ENCODE data around the gene GSG1L. TPM values are rescaled to one million over a fixed set of nuclear protein-coding genes. Genes with fewer than 3 reads are reported as not detected.

Gene GSG1L
- total RNA-seq, 3 donors from 2014 or later, result not detected

DNA sequence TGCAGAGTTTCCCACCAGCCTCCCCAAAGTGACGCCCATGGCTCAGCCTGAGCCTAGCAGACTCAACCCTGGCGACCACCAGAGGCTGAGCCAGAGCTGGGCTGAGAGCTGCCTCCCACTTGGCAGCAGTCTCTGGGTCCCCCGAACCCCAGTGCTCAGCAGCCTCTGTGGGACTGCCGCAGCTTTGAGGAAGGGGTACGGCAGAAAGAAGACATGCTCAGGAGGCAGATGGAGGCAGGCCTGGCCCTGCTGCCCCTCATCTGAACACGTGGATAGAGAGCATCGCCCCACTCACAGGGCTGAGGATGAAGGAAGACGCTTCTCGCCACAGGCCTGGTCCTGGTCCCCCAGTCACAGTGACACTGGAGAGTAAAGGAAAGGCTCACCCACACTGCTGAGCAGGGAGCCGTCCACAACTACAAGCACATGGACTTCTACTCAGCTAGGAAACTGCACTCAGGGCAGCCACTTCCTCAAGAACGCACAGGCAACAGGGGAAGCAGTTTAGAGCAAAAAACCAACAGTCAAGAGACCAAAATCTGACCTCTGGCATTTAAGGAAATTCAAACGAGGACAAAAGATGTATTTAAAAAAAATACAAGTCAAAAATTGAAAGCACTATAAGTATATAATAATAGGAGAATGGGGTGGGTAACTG lies 45.2 kb upstream of the GSG1L start:
- Histone ChIP-seq H3K4me1 (no peaks in the 10 kb centered on the region), H3K27ac (no peak overlapping the region), H3K9me3 (no peaks in the 10 kb centered on the region), H3K27me3 (no peaks in the 10 kb centered on the region), H3K4me3 (no peak overlapping the region), H3K36me3 (peaks cover 9% of the 10 kb centered on the region)
- DNase-seq (ENCODE audit: low spot score in 2 of 2), result no peak
- intact Hi-C loops (cut with DNase I; ENCODE audit: low total_unique reads), result no loop called here
- TF ChIP-seq, protein P1, sequence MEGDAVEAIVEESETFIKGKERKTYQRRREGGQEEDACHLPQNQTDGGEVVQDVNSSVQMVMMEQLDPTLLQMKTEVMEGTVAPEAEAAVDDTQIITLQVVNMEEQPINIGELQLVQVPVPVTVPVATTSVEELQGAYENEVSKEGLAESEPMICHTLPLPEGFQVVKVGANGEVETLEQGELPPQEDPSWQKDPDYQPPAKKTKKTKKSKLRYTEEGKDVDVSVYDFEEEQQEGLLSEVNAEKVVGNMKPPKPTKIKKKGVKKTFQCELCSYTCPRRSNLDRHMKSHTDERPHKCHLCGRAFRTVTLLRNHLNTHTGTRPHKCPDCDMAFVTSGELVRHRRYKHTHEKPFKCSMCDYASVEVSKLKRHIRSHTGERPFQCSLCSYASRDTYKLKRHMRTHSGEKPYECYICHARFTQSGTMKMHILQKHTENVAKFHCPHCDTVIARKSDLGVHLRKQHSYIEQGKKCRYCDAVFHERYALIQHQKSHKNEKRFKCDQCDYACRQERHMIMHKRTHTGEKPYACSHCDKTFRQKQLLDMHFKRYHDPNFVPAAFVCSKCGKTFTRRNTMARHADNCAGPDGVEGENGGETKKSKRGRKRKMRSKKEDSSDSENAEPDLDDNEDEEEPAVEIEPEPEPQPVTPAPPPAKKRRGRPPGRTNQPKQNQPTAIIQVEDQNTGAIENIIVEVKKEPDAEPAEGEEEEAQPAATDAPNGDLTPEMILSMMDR (IDR thresholded peaks at IDR 0.05), result no peak
- TF ChIP-seq POLR2A (IDR thresholded peaks at IDR 0.05), result no peak
- no peak for TF ChIP-seq POLR2AphosphoS5 (IDR thresholded peaks at IDR 0.05)

DNA sequence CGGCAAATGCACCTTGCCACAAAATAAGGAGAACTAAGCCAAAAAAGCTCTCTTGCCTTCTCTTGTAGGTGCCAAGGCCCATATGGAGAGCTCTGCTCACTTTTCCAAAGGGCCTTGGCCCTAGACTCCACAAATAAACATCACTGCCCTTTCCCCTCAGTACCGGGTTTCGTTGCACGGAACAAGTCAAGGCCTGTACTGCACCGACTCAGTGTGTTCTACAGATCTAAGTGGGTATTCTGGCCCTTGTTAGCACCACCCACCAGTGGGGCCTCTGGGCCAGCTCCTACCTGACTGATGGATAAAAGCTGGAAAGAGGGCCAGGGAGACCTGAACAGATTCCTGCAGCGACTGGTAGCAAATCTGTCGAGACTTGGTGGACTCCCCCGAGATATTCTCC lies 43.7 kb upstream of the GSG1L start:
- Histone ChIP-seq H3K4me3 (no peak overlapping the region), H3K27ac (no peak overlapping the region), H3K9me3 (no peaks in the 10 kb centered on the region), H3K36me3 (peaks cover 9% of the 10 kb centered on the region), H3K27me3 (no peaks in the 10 kb centered on the region), H3K4me1 (no peaks in the 10 kb centered on the region)
- intact Hi-C loops (cut with DNase I; ENCODE audit: low total_unique reads), result no loop called here
- no peak for TF ChIP-seq POLR2A (IDR thresholded peaks at IDR 0.05)
- TF ChIP-seq, protein P1 (IDR thresholded peaks at IDR 0.05), result no peak
- TF ChIP-seq POLR2AphosphoS5 (IDR thresholded peaks at IDR 0.05), result no peak
- no peak for DNase-seq (ENCODE audit: low spot score in 2 of 2)

DNA sequence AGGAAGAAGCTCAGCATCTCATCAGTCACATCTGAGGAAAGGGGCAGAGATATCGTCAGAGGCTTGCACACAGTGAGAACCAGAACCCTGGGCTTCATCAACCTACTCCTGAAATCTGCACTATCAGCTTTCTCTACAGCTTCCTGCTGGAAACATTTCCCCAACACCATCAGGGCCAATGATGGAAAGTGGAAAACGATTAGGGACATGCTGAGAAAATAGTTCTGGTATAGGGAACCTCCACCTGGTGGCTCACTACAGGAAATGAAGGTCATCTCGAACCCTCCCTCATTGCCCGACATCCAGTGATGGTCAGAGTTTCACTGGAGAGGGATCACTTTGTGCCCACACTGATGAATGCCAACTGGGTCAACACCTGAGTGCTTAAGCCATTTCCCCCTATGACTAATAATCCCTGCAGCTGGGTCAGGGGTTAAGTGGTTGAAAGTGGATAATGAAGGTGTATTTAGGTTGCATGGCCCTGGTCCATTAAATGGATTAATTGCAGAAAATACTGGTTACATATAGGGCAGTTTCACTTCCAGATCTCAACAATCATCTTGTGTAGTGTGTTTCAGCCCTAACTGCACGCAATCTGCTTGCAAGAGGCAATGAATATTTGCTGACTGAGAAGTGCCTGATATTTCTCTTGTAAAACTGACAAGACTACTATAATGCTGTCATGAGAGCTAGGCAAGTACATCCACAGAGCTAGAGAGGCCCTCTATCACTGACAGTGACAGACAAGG lies 43.1 kb upstream of the GSG1L start:
- Histone ChIP-seq H3K27me3 (no peaks in the 10 kb centered on the region), H3K27ac (no peak overlapping the region), H3K9me3 (no peaks in the 10 kb centered on the region), H3K36me3 (peaks cover 9% of the 10 kb centered on the region), H3K4me1 (no peaks in the 10 kb centered on the region), H3K4me3 (no peak overlapping the region)
- TF ChIP-seq, protein P1 (IDR thresholded peaks at IDR 0.05), result no peak
- TF ChIP-seq POLR2A (IDR thresholded peaks at IDR 0.05) (no peak), POLR2AphosphoS5 (IDR thresholded peaks at IDR 0.05) (no peak)
- no peak for DNase-seq (ENCODE audit: low spot score in 2 of 2)
- intact Hi-C loops (cut with DNase I; ENCODE audit: low total_unique reads), result no loop called here

DNA sequence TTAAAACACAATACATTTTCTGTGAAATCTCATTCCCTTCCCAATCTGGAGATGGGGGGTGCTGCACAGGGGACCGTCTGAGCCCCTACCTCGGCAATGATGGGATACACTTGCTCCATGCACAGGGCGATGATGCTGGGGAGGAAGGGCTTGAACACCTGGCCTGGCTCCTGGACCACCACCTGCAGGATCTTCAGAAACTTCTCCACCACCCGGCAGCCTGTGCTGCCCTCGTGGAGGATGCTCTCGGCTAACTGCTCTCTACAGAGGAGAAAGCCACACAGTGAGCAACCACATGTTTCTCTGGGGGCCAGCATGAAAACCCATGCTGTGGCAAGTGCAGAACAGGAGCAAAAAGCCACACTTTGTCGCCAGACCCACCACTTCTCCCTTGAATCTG lies 42.4 kb upstream of the GSG1L start:
- no peak for DNase-seq (ENCODE audit: low spot score in 2 of 2)
- H3K4me1 ChIP-seq, result no peaks in the 10 kb centered on the region
- H3K9me3 ChIP-seq, result no peaks in the 10 kb centered on the region
- TF ChIP-seq POLR2A (IDR thresholded peaks at IDR 0.05) (no peak), POLR2AphosphoS5 (IDR thresholded peaks at IDR 0.05) (no peak)
- TF ChIP-seq, protein P1 (IDR thresholded peaks at IDR 0.05), result no peak
- intact Hi-C loops (cut with DNase I; ENCODE audit: low total_unique reads), result no loop called here
- peaks cover 9% of the 10 kb centered on the region for H3K36me3 ChIP-seq
- no peaks in the 10 kb centered on the region for H3K27me3 ChIP-seq
- H3K4me3 ChIP-seq, result no peak overlapping the region
- H3K27ac ChIP-seq, result no peak overlapping the region

DNA sequence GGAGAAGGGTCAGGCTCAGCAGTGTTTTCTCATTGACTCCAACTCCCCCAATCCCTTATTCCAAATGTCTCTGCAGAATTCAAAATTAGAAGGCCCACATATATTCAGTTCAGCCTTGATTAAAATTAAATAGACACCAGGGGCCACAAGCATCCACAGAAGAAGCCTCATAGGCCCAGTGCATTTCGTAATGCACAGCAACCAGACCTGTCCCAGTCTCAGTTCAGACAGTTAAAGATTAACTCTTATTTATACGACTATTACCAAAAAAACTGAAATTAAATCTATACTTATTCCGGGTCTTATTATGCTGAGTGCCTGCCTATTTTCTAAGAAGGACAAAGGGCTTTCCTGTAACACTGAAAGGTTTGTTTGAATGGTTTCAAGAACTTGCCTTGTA lies 41.8 kb upstream of the GSG1L start:
- H3K4me1 ChIP-seq, result no peaks in the 10 kb centered on the region
- intact Hi-C loops (cut with DNase I; ENCODE audit: low total_unique reads), result no loop called here
- no peak overlapping the region for H3K4me3 ChIP-seq
- H3K27me3 ChIP-seq, result no peaks in the 10 kb centered on the region
- H3K9me3 ChIP-seq, result no peaks in the 10 kb centered on the region
- peaks cover 9% of the 10 kb centered on the region for H3K36me3 ChIP-seq
- H3K27ac ChIP-seq, result no peak overlapping the region
- DNase-seq (ENCODE audit: low spot score in 2 of 2), result no peak
- no peak for TF ChIP-seq POLR2AphosphoS5 (IDR thresholded peaks at IDR 0.05)
- TF ChIP-seq POLR2A (IDR thresholded peaks at IDR 0.05), result no peak
- TF ChIP-seq, protein P1 (IDR thresholded peaks at IDR 0.05), result no peak
